HG03139 (cell line): ENCODE data around the gene ANKRD11.
"Not testable (repeated sequence)": the region's sequence is repeated elsewhere in the genome, so short reads cannot be mapped to it uniquely, and the experiment has no call there.

ENCODE experiments used
- ATAC-seq: cut with Tn5 transposase; IDR thresholded peaks from one replicate; pipeline ENCODE4 v1.9.1; 2021; ENCODE audit not compliant: unreplicated experiment

The ANKRD11 gene

GRCh38 chr16:89304941-89305705 is 185.2 kb downstream of the ANKRD11 start:
- no peak for ATAC-seq

DNA sequence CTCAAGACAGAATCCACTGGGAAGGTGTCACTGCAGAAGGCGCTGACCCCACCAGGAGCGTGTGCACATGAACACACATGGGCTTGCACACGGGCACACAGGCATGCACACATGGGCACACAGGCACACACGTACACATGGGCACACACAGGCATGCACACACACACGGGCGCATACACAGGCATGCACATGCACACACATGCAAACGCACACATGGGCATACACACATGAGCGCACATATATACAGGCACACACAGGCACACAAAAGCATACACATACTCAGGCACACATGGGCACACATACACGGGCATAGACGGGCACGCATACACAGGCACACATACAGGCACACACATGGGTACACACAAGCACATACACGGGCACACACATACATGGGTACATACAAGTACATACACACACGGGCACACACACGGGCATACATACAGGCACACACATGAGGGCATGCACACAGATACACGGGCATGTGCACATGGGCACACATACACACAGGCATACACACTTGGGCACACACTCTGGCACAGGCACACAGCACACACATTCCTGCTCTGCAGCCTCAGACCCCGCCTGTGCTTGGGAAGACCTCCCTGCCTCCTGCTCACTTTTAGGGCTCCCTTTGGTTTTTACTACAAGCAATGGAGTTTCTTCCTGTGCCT is 186.0 kb downstream of the ANKRD11 start:
- no peak for ATAC-seq

- ATAC-seq: no peak
Measured at GRCh38 chr16:89303617-89304016, 186.7 kb downstream of the ANKRD11 start.

DNA sequence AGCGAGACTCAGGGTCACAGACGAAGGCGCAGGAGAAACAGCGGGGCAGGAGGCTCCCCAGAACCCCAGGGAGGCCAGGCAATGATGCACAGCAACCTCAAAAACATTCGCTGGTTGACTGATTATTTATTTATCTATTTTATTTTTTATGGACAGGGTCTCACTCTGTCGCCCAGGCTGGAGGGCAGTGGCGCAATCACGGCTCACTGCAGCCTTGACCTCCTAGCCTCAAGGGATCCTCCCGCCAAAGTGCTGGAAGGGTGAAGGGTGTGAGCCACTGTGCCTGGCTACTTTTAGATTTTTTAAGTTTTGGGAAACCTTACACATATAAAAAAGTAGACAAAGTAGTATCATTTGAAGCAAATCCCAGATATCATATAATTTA is 189.4 kb downstream of the ANKRD11 start:
- ATAC-seq: no peak

GRCh38 chr16:89300311-89300975 is 189.9 kb downstream of the ANKRD11 start:
- ATAC-seq: no peak

GRCh38 chr16:89299357-89300111 is 190.8 kb downstream of the ANKRD11 start:
- not testable (repeated sequence) for ATAC-seq

- no peak for ATAC-seq
Measured at GRCh38 chr16:89298623-89299225, 191.6 kb downstream of the ANKRD11 start.

GRCh38 chr16:89297910-89298545 is 192.3 kb downstream of the ANKRD11 start:
- no peak for ATAC-seq

GRCh38 chr16:89297156-89297874 is 193.0 kb downstream of the ANKRD11 start:
- ATAC-seq: no peak

DNA sequence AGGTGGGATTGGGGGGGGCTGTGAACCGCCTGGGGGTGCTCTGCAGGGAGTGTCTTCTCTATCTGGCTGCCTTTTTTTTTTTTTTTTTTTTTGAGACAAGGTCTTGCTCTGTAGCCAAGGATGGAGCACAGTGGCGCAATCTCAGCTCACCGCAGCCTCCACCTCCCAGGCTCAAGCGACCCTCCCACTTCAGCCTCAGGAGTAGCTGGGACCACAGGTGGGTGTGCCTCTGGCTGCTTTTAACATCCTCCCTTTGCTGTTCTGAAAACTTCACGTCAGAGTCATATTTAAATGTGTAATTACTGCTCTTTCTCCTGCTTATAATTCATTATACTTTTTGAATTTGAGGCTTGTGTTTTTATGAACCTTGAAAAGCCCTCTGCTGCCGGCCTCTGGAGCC is 194.4 kb downstream of the ANKRD11 start:
- ATAC-seq: no peak

DNA sequence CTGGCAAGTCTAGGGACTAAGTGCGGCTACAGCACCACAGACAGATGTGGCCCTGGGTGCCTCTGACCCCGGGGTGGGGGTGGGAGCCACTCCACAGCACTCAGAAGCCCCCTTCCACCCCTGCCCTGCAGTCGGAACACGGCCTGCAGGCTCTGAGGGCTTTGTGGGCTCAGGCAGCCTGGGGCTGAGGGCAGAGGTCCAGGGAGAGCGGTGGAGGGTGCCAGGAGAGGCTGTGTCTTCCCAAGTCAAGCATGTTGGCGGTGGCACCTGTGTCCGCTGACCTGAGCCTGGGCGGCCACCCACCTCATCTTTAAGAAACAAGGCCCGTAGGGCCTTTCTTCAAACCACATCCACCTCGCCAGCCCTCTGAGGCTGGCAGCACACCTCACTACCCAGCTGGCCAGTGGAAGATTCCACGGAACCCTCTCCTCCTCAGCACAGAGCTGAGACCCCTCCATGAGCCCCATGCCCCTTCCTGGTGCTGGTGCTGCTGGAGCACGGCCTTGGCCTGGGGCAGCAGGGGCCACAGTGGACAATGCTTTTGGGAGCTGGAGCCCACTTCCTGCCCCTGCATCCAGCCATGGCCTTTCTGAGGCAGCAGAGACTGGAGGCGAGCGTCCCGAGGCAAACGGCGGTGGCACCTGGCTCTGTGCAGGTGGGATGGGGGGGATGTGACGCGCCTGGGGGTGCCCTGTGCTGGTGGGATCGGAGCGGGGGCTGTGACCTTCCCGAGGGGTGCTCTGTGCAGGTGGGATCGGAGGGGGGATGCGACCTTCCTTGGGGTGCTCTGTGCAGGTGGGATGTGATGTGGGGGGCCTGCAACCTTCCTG is 195.1 kb downstream of the ANKRD11 start:
- ATAC-seq: no peak

GRCh38 chr16:89294486-89294885 is 195.9 kb downstream of the ANKRD11 start:
- ATAC-seq: no peak

GRCh38 chr16:89293276-89294143 is 196.9 kb downstream of the ANKRD11 start:
- ATAC-seq: no peak

- no peak for ATAC-seq
Measured at GRCh38 chr16:89292443-89293078, 197.8 kb downstream of the ANKRD11 start.

DNA sequence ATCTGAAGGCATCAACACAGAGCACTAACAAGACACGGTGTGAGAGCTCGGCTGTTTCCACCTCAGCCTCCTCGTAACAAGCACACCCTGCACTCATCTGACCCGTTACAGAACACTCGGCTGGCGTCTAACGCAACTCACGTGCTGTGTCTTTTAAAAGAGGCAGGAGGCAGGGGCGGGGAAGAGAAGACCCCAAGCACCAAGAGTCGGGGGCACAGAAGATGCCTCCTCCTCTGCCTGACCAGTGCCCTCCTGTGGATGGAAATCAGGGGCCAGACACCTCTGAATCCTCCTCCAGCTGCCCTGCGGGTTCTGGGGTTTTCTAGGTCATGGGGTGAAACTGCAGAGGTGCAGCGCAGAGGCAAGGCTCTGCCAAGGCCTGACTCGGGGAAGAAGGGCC is 198.6 kb downstream of the ANKRD11 start:
- ATAC-seq: no peak

- no peak for ATAC-seq
Measured at GRCh38 chr16:89291363-89291762, 199.0 kb downstream of the ANKRD11 start.

DNA sequence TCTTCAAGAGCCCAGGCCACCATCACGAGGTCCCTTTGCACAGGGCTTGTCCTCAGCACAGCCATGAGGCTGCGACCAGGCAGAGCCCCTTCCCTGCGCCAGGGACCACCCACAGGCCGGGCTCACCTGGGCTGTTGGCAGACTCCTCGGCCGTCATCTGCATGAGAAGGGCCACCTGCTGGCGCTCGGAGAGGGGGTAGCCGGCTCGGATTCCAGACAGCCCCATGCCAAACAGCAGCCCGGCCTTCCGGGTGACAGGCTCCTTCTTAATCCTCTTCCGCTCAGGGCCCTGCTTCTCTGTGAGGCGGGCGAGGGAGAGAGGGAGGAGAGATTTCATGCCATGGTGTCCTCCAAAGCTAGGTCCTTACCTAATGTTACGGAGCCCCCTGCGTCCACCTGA is 199.5 kb downstream of the ANKRD11 start:
- ATAC-seq: no peak

DNA sequence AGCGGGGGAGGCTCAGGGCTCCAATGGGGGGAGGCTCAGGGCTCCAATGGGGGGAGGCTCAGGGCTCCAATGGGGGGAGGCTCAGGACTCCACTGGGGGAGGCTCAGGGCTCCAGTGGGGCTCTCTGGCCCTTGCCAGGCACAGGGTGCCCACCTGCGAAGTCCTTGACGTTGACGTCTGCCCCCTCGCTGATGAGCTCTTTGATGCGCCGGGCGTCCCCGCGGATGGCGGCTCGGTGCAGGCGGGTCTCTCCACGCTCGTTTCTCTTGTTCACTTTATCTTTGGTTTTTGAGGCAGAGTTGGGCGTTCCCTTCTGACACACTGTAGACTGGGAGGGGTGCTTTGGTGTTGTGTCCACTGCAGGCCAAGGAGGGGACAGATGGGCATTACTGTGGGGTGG is 199.9 kb downstream of the ANKRD11 start:
- no peak for ATAC-seq
